ENCODE results near the gene MTRFR. TPM values are rescaled to one million over a fixed set of nuclear protein-coding genes. Genes with fewer than 3 reads are reported as not detected.

MTRFR gene
- total RNA-seq, 1 experiment from 2014 or later = 27.7 TPM

- in situ Hi-C loops (cut with HindIII; ENCODE audit: low pct_unique_long_range_greater_than_20kb, low sequenced_read_pairs) = no loop called here
- no peak for DNase-seq (ENCODE audit: low read depth)
Measured at GRCh38 chr12:123293178-123293760, 60.0 kb downstream of the MTRFR start.

- no peak for DNase-seq (ENCODE audit: low read depth)
- in situ Hi-C loops (cut with HindIII; ENCODE audit: low pct_unique_long_range_greater_than_20kb, low sequenced_read_pairs) = no loop called here
Measured at GRCh38 chr12:123305136-123305535, 71.9 kb downstream of the MTRFR start.

GRCh38 chr12:123306200-123306599 lies 73.0 kb downstream of the MTRFR start:
- DNase-seq (ENCODE audit: low read depth) = no peak
- in situ Hi-C loops (cut with HindIII; ENCODE audit: low pct_unique_long_range_greater_than_20kb, low sequenced_read_pairs) = no loop called here

Other genes with a start within 250 kb of the MTRFR start
- gene PITPNM2, start 82.3 kb upstream of the MTRFR start, total RNA-seq (2014; rRNA removed; shearing (Covaris generic); ENCODE audit: low replicate concordance) = 4.7 and 8.0 TPM in 2 replicates
- gene MPHOSPH9, start 295 bp upstream of the MTRFR start, total RNA-seq (2014; rRNA removed; shearing (Covaris generic); ENCODE audit: low replicate concordance) = 31.5 and 34.0 TPM in 2 replicates
- 99.1 and 194 TPM in 2 replicates for gene CDK2AP1, start 38.4 kb downstream of the MTRFR start, total RNA-seq (2014; rRNA removed; shearing (Covaris generic); ENCODE audit: low replicate concordance)
- gene SBNO1, start 131.4 kb downstream of the MTRFR start, total RNA-seq (2014; rRNA removed; shearing (Covaris generic); ENCODE audit: low replicate concordance) = 7.6 and 9.4 TPM in 2 replicates
- gene KMT5A, start 150.7 kb downstream of the MTRFR start, total RNA-seq (2014; rRNA removed; shearing (Covaris generic); ENCODE audit: low replicate concordance) = 39.7 and 49.1 TPM in 2 replicates
- gene RILPL2, start 203.2 kb downstream of the MTRFR start, total RNA-seq (2014; rRNA removed; shearing (Covaris generic); ENCODE audit: low replicate concordance) = 3.7 and 5.6 TPM in 2 replicates
- gene SNRNP35, start 224.7 kb downstream of the MTRFR start, total RNA-seq (2014; rRNA removed; shearing (Covaris generic); ENCODE audit: low replicate concordance) = 8.2 and 19.4 TPM in 2 replicates

Data from Caki2 (cell line).